Measurements from ENCODE around the gene WFS1. TPM values are rescaled to one million over a fixed set of nuclear protein-coding genes. Genes with fewer than 3 reads are reported as not detected.

The WFS1 gene
- total RNA-seq, 1 donor from 2014 or later: 26.0 TPM

- TF ChIP-seq CTCF (IDR thresholded peaks at IDR 0.05; ENCODE audit: insufficient read depth, low read length, poor library complexity, severe bottlenecking): peak; percentile 56
- Histone ChIP-seq H3K4me3 (ENCODE audit: low read depth, low read length) (no peak overlapping the region), H3K27me3 (ENCODE audit: control insufficient read depth, insufficient read depth, low read length) (peaks cover 23% of the 10 kb centered on the region), H3K36me3 (ENCODE audit: control insufficient read depth, insufficient read depth, low read length) (no peaks in the 10 kb centered on the region)
- no peak for DNase-seq (ENCODE audit: low read depth)
Measured at GRCh38 chr4:6331018-6331417, 61.4 kb downstream of the WFS1 start.

GRCh38 chr4:6331468-6331867 lies 61.8 kb downstream of the WFS1 start:
- TF ChIP-seq CTCF (IDR thresholded peaks at IDR 0.05; ENCODE audit: insufficient read depth, low read length, poor library complexity, severe bottlenecking): no peak
- Histone ChIP-seq H3K36me3 (ENCODE audit: control insufficient read depth, insufficient read depth, low read length) (no peaks in the 10 kb centered on the region), H3K27me3 (ENCODE audit: control insufficient read depth, insufficient read depth, low read length) (peaks cover 23% of the 10 kb centered on the region), H3K4me3 (ENCODE audit: low read depth, low read length) (no peak overlapping the region)
- no peak for DNase-seq (ENCODE audit: low read depth)

GRCh38 chr4:6332042-6332668 lies 62.5 kb downstream of the WFS1 start:
- no peak for DNase-seq (ENCODE audit: low read depth)
- peak; percentile 70 for TF ChIP-seq CTCF (IDR thresholded peaks at IDR 0.05; ENCODE audit: insufficient read depth, low read length, poor library complexity, severe bottlenecking)
- Histone ChIP-seq H3K4me3 (ENCODE audit: low read depth, low read length) (no peak overlapping the region), H3K36me3 (ENCODE audit: control insufficient read depth, insufficient read depth, low read length) (no peaks in the 10 kb centered on the region), H3K27me3 (ENCODE audit: control insufficient read depth, insufficient read depth, low read length) (peaks cover 21% of the 10 kb centered on the region)

- Histone ChIP-seq H3K27me3 (ENCODE audit: control insufficient read depth, insufficient read depth, low read length) (peaks cover 22% of the 10 kb centered on the region), H3K4me3 (ENCODE audit: low read depth, low read length) (no peak overlapping the region), H3K36me3 (ENCODE audit: control insufficient read depth, insufficient read depth, low read length) (no peaks in the 10 kb centered on the region)
- no peak for TF ChIP-seq CTCF (IDR thresholded peaks at IDR 0.05; ENCODE audit: insufficient read depth, low read length, poor library complexity, severe bottlenecking)
- DNase-seq (ENCODE audit: low read depth): no peak
Measured at GRCh38 chr4:6332669-6333050, 63.0 kb downstream of the WFS1 start.

GRCh38 chr4:6333301-6334202 lies 63.9 kb downstream of the WFS1 start:
- peaks cover 22% of the 10 kb centered on the region for H3K27me3 ChIP-seq (ENCODE audit: control insufficient read depth, insufficient read depth, low read length)
- H3K36me3 ChIP-seq (ENCODE audit: control insufficient read depth, insufficient read depth, low read length): no peaks in the 10 kb centered on the region
- peak; percentile 42 for TF ChIP-seq CTCF (IDR thresholded peaks at IDR 0.05; ENCODE audit: insufficient read depth, low read length, poor library complexity, severe bottlenecking)
- no peak for DNase-seq (ENCODE audit: low read depth)
- H3K4me3 ChIP-seq (ENCODE audit: low read depth, low read length): no peak overlapping the region
